Gastroesophageal sphincter (tissue), 4 donors: ENCODE results near the gene PNPLA7. TPM values are rescaled to one million over a fixed set of nuclear protein-coding genes. Genes with fewer than 3 reads are reported as not detected.

Source experiments
- ATAC-seq: fragments of 150-250 bp; one replicate; pipeline ENCODE4 v1.9.1; 2016; ENCODE audit warnings: mild to moderate bottlenecking, moderate library complexity
- H3K27ac ChIP-seq, 4 donors: fragments of 200-600 bp; sonication (generic) in 3 of 4; 1 replicate in 3 of 4; 2 replicates in 1 of 4; pipeline ENCODE4 v1.5.1; 2016 to 2019
- H3K27me3 ChIP-seq: fragments of 200-600 bp; sonication (generic); one replicate; pipeline ENCODE4 v1.5.1; 2019
- H3K36me3 ChIP-seq, 2 donors: fragments of 200-600 bp; sonication (generic); one replicate each; pipeline ENCODE4 v1.5.1; 2019; ENCODE audit warnings: control low read depth in 1 of 2
- H3K4me1 ChIP-seq, 3 donors: fragments of 200-600 bp; sonication (generic); 1 replicate in 2 of 3; 2 replicates in 1 of 3; pipeline ENCODE4 v1.5.1; 2016 to 2019; ENCODE audit warnings: control low read depth in 2 of 3
- H3K4me3 ChIP-seq, 2 donors: fragments of 200-600 bp; sonication (generic); one replicate each; pipeline ENCODE4 v1.5.1; 2019; ENCODE audit warnings: mild to moderate bottlenecking in 1 of 2, moderate library complexity in 1 of 2
- H3K9me3 ChIP-seq, 3 donors: fragments of 200-600 bp; sonication (generic); one replicate each; pipeline ENCODE4 v1.5.1; 2017 to 2019; ENCODE audit warnings: control low read depth in 2 of 3
- EP300 ChIP-seq: sonication (generic); formaldehyde crosslinking; IDR thresholded peaks from one replicate; pipeline ENCODE4 v1.6.1; 2017; ENCODE audit warnings: antibody characterized with exemption, mild to moderate bottlenecking
- POLR2A ChIP-seq, 2 donors: fragments of 450-650 bp; IDR thresholded peaks; one replicate each; pipeline ENCODE4 v1.6.1; 2017; ENCODE audit warnings: antibody characterized with exemption in 2 of 2, mild to moderate bottlenecking in 2 of 2, moderate library complexity in 1 of 2
- POLR2AphosphoS5 ChIP-seq: sonication (generic); formaldehyde crosslinking; IDR thresholded peaks from one replicate; pipeline ENCODE4 v1.6.1; 2017; ENCODE audit warnings: antibody characterized with exemption
- WGBS, 2 donors: methylation state at CpG; one replicate each; pipeline ENCODE4 v1.1.5; 2018; ENCODE audit warnings: low coverage in 1 of 2; 5-methylcytosine and 5-hydroxymethylcytosine counted together
- total RNA-seq, 4 donors: library from RNA; depleted of rRNA; stranded (reverse); fragments of >200 nt; gene quantifications; one replicate each; pipeline ENCODE4 v1.1.0, GENCODE V29; 2016
- TF ChIP-seq, protein P1 (sequence below), 4 experiments: fragments of 200-600 bp in 2 of 4; fragments of 450-650 bp in 2 of 4; sonication (generic) in 1 of 4; IDR thresholded peaks; one replicate each; pipeline ENCODE4 v1.5.1; 2017 to 2019; ENCODE audit warnings: antibody characterized with exemption in 4 of 4, mild to moderate bottlenecking in 2 of 4, moderate library complexity in 2 of 4

Gene PNPLA7
- total RNA-seq, 4 donors from 2014 or later, result 2.0 to 11.2 (median 6.6) TPM

DNA sequence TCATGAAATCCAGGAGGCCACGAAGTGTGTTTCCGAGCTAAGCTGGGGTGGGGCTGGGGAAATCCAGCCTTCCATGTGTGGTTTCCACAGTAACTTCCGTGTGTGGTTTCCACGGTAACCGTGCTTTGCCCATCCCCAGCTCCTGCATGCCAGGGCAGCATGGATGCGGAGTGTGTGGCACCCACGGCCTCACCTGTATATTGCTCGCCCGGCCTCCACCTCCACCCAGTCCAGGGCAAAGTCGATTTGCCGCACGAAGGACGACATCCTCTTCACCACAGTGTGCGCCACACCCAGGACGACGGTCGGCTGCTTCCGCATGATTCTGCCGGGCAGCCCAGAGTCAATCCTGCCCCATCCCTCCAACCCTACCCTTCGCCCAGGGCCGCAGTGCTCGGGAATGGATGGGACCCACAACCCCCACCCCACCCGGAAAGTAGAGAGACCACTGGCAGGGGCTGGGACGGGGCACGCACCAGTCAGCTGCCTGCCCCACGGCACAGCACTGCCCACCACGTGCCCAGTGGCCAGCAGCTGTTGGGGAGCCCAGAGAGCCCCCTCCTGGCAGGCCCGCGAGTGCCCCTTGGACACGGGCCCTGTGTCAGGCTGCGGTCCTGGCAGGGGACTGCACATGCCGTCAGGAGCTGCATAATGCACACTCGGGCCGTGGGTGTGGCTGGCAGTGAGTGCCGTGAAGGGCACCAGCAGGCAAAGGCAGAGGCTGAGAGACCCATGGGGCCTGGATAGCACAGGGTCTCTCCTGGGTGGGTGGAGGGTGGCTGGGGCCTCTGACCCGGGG lies 52.1 kb downstream of the PNPLA7 start:
- Histone ChIP-seq H3K4me3 (no peak overlapping the region), H3K27me3 (no peaks in the 10 kb centered on the region), H3K27ac (no peak overlapping the region), H3K4me1 (no peaks in the 10 kb centered on the region), H3K9me3 (no peaks in the 10 kb centered on the region), H3K36me3 (peaks cover 0 to 48% of the 10 kb centered on the region in 2 donors)
- TF ChIP-seq POLR2A (IDR thresholded peaks at IDR 0.05), result no peak
- TF ChIP-seq EP300, result no peak
- TF ChIP-seq POLR2AphosphoS5, result no peak
- TF ChIP-seq, protein P1, sequence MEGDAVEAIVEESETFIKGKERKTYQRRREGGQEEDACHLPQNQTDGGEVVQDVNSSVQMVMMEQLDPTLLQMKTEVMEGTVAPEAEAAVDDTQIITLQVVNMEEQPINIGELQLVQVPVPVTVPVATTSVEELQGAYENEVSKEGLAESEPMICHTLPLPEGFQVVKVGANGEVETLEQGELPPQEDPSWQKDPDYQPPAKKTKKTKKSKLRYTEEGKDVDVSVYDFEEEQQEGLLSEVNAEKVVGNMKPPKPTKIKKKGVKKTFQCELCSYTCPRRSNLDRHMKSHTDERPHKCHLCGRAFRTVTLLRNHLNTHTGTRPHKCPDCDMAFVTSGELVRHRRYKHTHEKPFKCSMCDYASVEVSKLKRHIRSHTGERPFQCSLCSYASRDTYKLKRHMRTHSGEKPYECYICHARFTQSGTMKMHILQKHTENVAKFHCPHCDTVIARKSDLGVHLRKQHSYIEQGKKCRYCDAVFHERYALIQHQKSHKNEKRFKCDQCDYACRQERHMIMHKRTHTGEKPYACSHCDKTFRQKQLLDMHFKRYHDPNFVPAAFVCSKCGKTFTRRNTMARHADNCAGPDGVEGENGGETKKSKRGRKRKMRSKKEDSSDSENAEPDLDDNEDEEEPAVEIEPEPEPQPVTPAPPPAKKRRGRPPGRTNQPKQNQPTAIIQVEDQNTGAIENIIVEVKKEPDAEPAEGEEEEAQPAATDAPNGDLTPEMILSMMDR (IDR thresholded peaks at IDR 0.05), result no peak
- WGBS, 2 donors, result 85 to 100% methylated on average over 9 to 10 of the region's 36 CpGs
- no peak for ATAC-seq

DNA sequence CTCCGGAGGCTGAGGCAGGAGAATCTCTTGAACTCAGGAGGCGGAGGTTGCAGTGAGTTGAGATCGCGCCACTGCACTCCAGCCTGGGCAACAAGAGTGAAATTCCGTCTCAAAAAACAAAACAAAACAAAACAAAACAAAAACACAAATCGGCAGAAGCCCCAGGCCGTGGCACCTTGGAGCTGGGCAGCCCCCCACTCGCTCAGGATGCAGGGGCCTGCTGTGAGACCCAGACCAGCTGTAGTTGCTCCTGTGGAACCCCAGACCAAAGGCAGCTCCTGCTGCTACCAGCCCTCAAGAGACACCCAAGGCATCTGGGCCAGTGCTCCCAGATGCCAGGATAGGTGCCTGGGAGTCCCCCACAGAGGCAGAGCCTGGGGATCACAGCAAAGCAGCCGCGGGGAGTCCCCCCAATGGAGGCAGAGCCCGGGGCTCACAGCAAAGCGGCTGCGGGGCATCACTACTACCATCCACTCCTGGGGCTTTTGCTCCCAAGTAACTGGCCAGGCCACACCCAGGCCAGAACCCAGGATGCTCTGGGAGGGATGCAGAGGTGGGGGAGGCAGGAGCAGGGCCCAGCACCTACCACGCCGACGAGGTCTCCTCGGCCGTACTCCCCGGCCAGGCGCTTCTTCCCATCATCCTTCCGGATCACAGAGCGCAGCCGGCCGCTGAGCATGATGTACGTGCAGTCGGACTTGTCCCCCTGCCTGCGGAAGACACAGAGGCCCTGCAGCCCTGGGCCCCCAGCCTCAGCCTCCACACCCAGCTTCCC lies 53.4 kb downstream of the PNPLA7 start:
- WGBS, 2 donors, result 90 to 95% methylated on average over 4 to 10 of the region's 27 CpGs
- ATAC-seq, result no peak
- peaks cover 0 to 48% of the 10 kb centered on the region in 2 donors for H3K36me3 ChIP-seq

DNA sequence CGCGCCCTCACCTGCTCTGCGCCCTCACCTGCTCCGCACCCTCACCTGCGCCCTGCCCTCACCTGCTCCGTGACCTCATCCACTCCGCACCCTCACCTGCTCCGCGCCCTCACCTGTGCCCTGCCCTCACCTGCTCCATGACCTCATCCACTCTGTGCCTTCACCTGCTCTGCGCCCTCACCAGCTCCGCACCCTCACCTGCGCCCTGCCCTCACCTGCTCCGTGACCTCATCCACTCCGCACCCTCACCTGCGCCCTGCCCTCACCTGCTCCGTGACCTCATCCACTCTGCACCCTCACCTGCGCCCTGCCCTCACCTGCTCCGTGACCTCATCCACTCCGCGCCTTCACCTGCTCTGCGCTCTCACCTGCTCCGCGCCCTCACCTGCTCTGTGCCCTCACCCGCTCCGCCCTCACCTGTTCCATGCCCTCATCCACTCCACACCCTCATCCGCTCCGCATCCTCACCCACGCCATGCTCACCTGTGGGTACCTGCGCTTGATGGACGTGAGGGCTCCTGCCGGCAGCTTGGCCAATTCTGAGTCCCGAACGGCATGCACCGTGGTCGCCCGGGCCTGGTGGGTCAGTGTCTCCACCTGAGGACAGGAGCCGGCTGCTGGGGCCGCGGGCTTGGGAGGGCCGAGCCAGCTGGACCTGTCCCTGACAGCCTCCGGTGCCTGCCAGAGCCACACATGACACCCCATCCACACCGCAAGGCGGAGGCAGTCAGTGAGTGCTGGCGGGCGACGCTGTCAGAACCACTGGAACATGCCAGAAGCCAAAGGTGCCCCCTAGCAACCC lies 55.5 kb downstream of the PNPLA7 start:
- Histone ChIP-seq H3K27me3 (no peaks in the 10 kb centered on the region), H3K9me3 (no peaks in the 10 kb centered on the region), H3K4me3 (no peak overlapping the region), H3K36me3 (peaks cover 0 to 42% of the 10 kb centered on the region in 2 donors), H3K4me1 (no peaks in the 10 kb centered on the region), H3K27ac (no peak overlapping the region)
- no peak for TF ChIP-seq POLR2AphosphoS5
- TF ChIP-seq, protein P1 (IDR thresholded peaks at IDR 0.05), result no peak
- no peak for TF ChIP-seq EP300
- TF ChIP-seq POLR2A (IDR thresholded peaks at IDR 0.05), result no peak
- WGBS, 2 donors, result 93 to 97% methylated on average over 22 to 31 of the region's 46 CpGs
- no peak for ATAC-seq

More for the DNA sequence above, 53.4 kb downstream of the PNPLA7 start:
- no peaks in the 10 kb centered on the region for H3K9me3 ChIP-seq
- no peak overlapping the region for H3K4me3 ChIP-seq
- no peaks in the 10 kb centered on the region for H3K27me3 ChIP-seq
- H3K4me1 ChIP-seq, result no peaks in the 10 kb centered on the region
- TF ChIP-seq EP300 (no peak), POLR2A (IDR thresholded peaks at IDR 0.05) (no peak)
- TF ChIP-seq, protein P1 (IDR thresholded peaks at IDR 0.05), result no peak
- no peak overlapping the region for H3K27ac ChIP-seq

DNA sequence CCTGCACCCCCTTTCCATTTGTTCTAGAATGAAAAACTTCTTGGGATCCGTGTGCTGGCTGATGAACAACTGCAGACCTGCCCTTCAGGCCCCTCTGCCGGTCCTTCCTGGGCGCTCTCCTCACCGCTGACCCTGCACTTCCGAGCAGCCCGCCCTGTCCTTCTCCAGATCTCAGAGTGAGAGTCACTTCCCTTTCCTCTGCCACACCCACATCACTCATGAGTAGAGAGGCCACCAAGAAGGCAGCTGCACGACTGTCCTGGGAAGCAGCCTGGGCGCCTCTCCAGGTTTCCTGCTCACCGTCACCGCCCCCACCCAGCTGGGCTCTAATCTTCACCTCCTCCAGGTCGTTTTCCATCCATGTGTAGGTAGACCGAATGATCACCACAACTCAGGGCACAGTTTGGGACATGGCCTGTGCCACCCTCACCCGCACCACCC lies 56.1 kb downstream of the PNPLA7 start:
- no peak for TF ChIP-seq POLR2A (IDR thresholded peaks at IDR 0.05)
- TF ChIP-seq, protein P1 (IDR thresholded peaks at IDR 0.05), result no peak
- TF ChIP-seq POLR2AphosphoS5, result no peak
- TF ChIP-seq EP300, result no peak
- Histone ChIP-seq H3K4me1 (no peaks in the 10 kb centered on the region), H3K36me3 (peaks cover 0 to 36% of the 10 kb centered on the region in 2 donors), H3K27me3 (no peaks in the 10 kb centered on the region), H3K9me3 (no peaks in the 10 kb centered on the region), H3K4me3 (no peak overlapping the region), H3K27ac (no peak overlapping the region)
- WGBS, 2 donors, result 67 to 80% methylated on average over 3 to 5 of the region's 13 CpGs
- ATAC-seq, result peak; percentile 64
